HUDEP-2 (cell line): ENCODE data around the gene ATP7A.
A peak's percentile ranks its signal among the peaks of the same experiment; 100 is the strongest.
"Not testable (repeated sequence)": the region's sequence is repeated elsewhere in the genome, so short reads cannot be mapped to it uniquely, and the experiment has no call there.

Experiments used
- DNase-seq, 76 experiments: peaks; one replicate each; lab custom pipeline; 2025; ENCODE audit not compliant: unreplicated experiment in 76 of 76; lab: John Stamatoyannopoulos, UW

Gene ATP7A

GRCh38 chrX:77938083-77938680 lies 27.7 kb downstream of the ATP7A start:
- peak in 20 of 76 experiments; percentile 0 to 68 (median 26) for DNase-seq

GRCh38 chrX:77945031-77945430 lies 34.5 kb downstream of the ATP7A start:
- not testable (repeated sequence) for DNase-seq

GRCh38 chrX:77945910-77946545 lies 35.5 kb downstream of the ATP7A start:
- no peak for DNase-seq

- DNase-seq: no peak
Observed at GRCh38 chrX:77946571-77946970, 36.1 kb downstream of the ATP7A start.

- peak in 3 of 76 experiments; percentile 0 to 6 (median 1) for DNase-seq
Observed at GRCh38 chrX:77949840-77950239, 39.3 kb downstream of the ATP7A start.

GRCh38 chrX:77952173-77952572 lies 41.7 kb downstream of the ATP7A start:
- no peak for DNase-seq

- peak in 1 of 76 experiments; percentile 7 for DNase-seq
Observed at GRCh38 chrX:77953302-77953701, 42.8 kb downstream of the ATP7A start.

- no peak for DNase-seq
Observed at GRCh38 chrX:77953708-77954107, 43.2 kb downstream of the ATP7A start.

GRCh38 chrX:77960567-77960966 lies 50.1 kb downstream of the ATP7A start:
- no peak for DNase-seq

- no peak for DNase-seq
Observed at GRCh38 chrX:77961063-77961462, 50.6 kb downstream of the ATP7A start.

- no peak for DNase-seq
Observed at GRCh38 chrX:77962068-77962902, 51.8 kb downstream of the ATP7A start.

GRCh38 chrX:77966361-77966760 lies 55.9 kb downstream of the ATP7A start:
- no peak for DNase-seq

- DNase-seq: no peak
Observed at GRCh38 chrX:77967631-77968030, 57.1 kb downstream of the ATP7A start.

GRCh38 chrX:77969538-77969937 lies 59.0 kb downstream of the ATP7A start, which contains the start of gene PGAM4:
Gene PGAM4 (minus strand): TSS chrX:77969638. CDS start chrX:77969638, 0 bp downstream.
- DNase-seq: no peak

GRCh38 chrX:77975755-77976154 lies 65.3 kb downstream of the ATP7A start:
- no peak for DNase-seq

- no peak for DNase-seq
Observed at GRCh38 chrX:77977095-77977494, 66.6 kb downstream of the ATP7A start.

GRCh38 chrX:77977518-77977917 lies 67.0 kb downstream of the ATP7A start:
- DNase-seq: no peak

GRCh38 chrX:77979870-77980269 lies 69.4 kb downstream of the ATP7A start:
- no peak for DNase-seq

GRCh38 chrX:78011846-78012245 lies 101.4 kb downstream of the ATP7A start:
- DNase-seq: no peak

GRCh38 chrX:78019586-78020483 lies 109.3 kb downstream of the ATP7A start:
- peak in 3 of 76 experiments; percentile 0 to 1 (median 0) for DNase-seq
